GM18907 (cell line): ENCODE data around the gene CCNI2.
A peak's percentile ranks its signal among the peaks of the same experiment; 100 is the strongest.

Experiments used
- ATAC-seq: cut with Tn5 transposase; IDR thresholded peaks from one replicate; pipeline ENCODE4 v1.9.1; 2021; ENCODE audit warnings: mild to moderate bottlenecking, moderate library complexity; ENCODE audit not compliant: unreplicated experiment

CCNI2 gene

DNA sequence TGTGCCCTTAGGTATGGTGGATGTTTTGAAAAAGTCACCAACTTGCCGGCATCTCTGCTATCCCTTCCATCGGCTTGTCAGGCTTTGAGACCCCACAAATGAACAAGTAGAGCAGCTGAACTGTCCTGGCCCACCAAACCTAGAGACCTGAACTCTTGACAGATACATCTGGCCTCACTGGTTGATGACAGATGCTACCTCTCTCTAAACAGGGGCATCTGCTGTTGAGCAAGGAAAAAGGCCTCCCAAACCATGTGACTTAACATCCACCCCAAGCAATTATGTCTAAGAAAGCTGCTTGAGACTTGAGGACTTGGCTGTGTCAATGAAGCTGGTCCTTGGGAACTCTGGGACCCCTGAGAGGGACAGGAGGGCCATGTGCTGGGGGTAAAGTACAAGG is 2.3 kb downstream of the CCNI2 start:
- ATAC-seq: no peak

DNA sequence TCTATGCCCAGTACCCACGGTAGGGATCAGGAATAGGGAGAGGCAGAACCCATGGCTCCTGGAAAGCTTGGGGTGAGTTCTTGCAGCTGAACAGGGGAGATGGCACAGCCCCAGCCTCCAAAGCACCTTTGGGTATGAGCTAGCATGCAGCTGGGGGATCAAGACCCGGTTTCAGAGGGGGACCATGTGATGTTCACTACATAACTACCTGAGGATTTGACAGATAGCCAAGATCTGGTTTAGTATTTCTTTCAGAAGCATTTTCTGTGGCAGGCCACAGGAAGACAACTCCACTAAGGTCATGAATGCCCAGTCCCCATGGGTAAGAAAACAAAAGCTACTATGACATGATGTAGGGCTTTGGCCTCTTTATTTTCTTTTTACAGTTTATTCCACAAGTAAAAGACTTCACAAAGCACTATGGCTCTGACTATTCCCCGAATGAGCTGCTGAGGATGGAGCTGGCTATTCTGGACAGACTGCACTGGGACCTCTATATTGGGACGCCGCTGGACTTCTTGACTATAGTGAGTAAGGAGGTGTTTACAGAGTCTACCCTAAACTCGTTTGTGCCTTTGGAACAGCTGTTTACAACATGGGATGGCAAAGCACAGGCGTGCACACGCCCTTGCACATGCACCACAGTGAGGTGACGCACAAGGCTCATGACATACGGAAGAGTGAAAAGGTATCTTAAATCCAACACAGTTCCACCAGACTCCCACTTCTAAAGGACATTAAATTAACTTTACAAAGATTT is 3.4 kb downstream of the CCNI2 start:
- peak; percentile 49 for ATAC-seq

- peak; percentile 42 for ATAC-seq
Observed at GRCh38 chr5:132751444-132751843, 4.2 kb downstream of the CCNI2 start.

- ATAC-seq: no peak
Observed at GRCh38 chr5:132751971-132752580, 4.8 kb downstream of the CCNI2 start.

- ATAC-seq: no peak
Observed at GRCh38 chr5:132752581-132753125, 5.4 kb downstream of the CCNI2 start.

DNA sequence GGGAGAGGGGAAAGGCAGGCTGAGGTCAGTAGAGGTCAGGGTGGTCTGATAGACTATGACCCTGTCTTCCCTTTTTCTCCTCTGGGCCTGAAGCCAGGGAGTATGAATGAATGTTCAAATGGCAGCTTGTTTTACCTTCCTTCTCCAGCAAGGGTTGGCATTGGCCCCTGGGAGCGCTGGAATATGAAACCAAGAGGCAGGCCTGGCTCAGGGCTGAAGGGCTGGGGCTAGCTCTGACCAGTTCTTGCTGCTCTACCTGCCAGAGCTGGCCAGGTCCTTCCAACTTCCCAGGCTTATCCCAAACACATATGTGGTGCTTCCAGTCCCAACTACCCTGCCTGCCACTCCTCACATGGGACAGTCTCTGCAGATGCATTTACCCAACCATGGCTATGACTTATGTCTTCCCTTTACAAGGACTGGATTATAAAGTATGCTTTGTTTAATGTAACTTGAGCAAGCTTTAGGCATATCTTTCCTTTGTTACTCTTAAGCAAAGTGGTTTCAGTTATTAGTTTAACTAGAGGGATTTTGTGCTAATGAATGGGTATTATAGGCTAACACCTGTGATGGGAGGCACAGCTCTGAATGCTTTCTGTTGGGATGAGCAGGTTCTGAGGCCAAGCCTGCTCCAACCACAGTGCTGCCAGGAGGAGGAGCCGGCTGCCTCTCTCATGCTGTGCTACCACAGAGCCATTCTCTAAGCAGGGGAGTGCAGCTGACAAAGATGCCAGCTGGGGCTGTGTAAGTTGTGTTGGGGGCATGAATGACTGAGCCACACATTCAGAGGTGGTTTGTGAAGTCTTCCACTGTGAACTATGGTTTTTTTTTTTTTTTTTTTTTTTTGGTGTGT is 6.1 kb downstream of the CCNI2 start:
- no peak for ATAC-seq

GRCh38 chr5:132754111-132754510 is 6.9 kb downstream of the CCNI2 start:
- ATAC-seq: no peak

DNA sequence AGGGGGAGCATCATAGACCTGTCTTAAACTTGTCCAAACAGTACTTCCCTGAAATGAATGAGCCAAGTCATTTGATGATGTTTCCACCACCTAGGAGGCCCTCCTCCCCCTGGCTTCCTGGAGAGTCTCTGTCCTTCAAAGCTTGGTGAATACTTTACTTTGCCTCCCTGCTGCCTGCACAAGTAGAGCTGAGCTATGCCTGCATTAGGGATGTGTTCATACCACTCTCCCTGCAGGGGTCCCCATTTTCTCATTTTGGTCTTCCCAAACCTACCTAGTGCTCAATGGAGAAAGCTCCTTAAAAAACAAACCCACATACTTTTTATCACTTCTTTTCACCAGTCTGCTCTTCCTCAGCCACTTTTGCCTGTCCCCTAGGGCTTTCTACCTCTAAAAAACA is 7.7 kb downstream of the CCNI2 start:
- ATAC-seq: no peak

DNA sequence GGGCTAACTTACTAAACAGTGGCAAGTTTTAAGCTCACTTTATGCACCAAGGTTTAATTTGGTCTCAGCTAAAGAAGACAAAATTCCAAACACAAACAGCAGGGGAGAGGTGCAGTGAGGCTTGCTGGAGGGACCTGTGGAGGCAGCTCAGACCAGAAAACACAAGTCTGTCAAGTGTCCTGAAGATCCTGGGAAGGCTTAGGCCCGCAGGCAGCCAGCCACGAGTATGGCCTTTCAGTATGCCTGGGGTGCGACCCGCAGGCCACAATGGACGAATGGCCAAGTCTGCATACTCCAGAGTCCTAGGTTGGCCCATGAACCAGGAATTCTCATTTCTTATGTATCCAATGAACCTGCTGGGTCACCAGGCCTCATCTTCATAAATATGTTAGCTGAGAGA is 9.3 kb downstream of the CCNI2 start:
- ATAC-seq: no peak

GRCh38 chr5:132758451-132758850 is 11.2 kb downstream of the CCNI2 start:
- no peak for ATAC-seq

GRCh38 chr5:132759114-132760048 is 12.2 kb downstream of the CCNI2 start:
- ATAC-seq: no peak

DNA sequence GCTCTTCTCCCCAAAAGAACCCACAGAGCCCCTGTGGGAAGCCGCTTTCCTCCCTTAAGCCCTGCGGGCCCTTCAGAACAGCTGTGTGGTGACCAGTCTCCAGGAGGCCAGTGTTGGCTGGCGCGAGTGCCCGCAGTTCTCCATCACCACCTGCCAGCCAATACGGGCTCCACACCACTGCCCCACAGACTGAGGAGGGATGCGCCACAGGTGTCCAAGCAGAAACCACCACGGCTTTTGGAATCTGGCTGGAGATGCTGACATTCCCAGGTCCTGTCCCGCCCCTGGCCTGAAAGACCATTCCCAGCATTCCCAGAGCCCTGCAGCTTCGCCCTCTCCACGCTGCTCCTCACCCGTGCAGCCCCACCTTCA is 12.8 kb downstream of the CCNI2 start:
- ATAC-seq: no peak

GRCh38 chr5:132760601-132761317 is 13.5 kb downstream of the CCNI2 start:
- no peak for ATAC-seq

DNA sequence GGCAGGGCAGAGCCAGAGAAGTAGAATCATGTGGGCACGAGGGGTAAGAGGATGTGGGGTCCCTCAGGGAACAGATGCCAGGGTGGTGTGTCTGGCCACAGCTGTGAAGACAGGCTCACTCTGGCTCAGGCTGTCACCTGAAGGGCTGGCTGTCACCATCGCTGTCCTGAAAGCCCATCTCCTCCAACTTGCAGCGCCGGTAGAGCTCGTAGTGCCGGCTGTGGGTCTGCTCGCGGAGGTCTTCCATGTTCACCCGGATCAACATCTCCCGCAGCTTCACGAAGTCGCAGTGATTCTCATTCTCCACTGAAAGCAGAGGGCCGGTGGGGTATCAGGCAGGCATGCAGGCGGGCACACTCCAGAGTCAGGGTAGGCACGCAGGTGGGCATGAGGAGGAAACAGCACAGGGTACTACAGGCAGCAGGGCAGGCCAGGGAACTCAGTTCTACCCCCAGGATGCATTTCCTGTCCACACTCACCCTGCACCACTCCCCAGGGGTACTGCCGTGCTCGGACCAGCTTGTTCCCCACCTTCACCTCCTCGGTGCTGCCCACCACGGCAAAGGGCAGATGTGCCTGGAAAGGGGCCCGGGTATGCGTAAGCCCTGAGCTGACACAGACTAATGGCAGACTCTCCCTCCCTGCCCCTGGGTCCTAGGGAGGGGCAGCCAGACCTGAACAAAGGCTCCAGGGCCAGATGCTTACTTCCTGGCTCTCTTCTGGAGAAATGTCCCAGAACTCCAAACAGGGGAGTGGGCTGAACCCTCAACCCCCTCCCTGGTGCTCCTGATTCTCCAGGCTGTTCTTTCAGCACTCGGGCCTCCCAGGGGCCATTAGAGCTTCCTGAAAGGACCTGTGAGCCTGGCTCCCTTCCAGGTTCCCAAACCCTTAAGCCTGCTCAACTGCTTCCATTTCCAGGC is 14.4 kb downstream of the CCNI2 start:
- no peak for ATAC-seq

GRCh38 chr5:132762246-132763000 is 15.2 kb downstream of the CCNI2 start:
- no peak for ATAC-seq

- no peak for ATAC-seq
Observed at GRCh38 chr5:132763181-132764036, 16.2 kb downstream of the CCNI2 start.

GRCh38 chr5:132764051-132764450 is 16.8 kb downstream of the CCNI2 start:
- no peak for ATAC-seq
